Urinary bladder (tissue), 4 donors: ENCODE data around the gene S100A7. TPM values are rescaled to one million over a fixed set of nuclear protein-coding genes. Genes with fewer than 3 reads are reported as not detected.
"Not testable (repeated sequence)": the region's sequence is repeated elsewhere in the genome, so short reads cannot be mapped to it uniquely, and the experiment has no call there.

ENCODE experiments used
- DNase-seq: peaks from one replicate; pipeline ENCODE4 v3.0.0-alpha.2; 2015; ENCODE audit errors: extremely low spot score
- H3K27ac ChIP-seq: one replicate; pipeline ENCODE4 v1.5.1; 2013; ENCODE audit warnings: low read depth, mild to moderate bottlenecking, moderate library complexity
- H3K36me3 ChIP-seq: one replicate; pipeline ENCODE4 v1.6.1; 2013; ENCODE audit warnings: mild to moderate bottlenecking, moderate library complexity; ENCODE audit not compliant: insufficient read depth
- H3K4me1 ChIP-seq: one replicate; pipeline ENCODE4 v1.6.1; 2013; ENCODE audit warnings: mild to moderate bottlenecking, moderate library complexity; ENCODE audit not compliant: insufficient read depth
- H3K4me3 ChIP-seq: one replicate; pipeline ENCODE4 v1.5.1; 2013; ENCODE audit warnings: low read depth, low read length
- WGBS: extraction: QIAGEN DNeasy Blood & Tissue Kit; methylation state at CpG from one replicate; pipeline ENCODE4 v1.1.7; 2013; 5-methylcytosine and 5-hydroxymethylcytosine counted together
- polyA plus RNA-seq: library from polyadenylated mRNA; stranded (reverse); fragments of 200-250 nt; gene quantifications from one replicate; pipeline ENCODE4 v1.2.3, GENCODE V29; 2013
- total RNA-seq: library from RNA; depleted of rRNA; stranded (reverse); fragments of >200 nt; gene quantifications from one replicate; pipeline ENCODE4 v1.2.3, GENCODE V29; 2014
- donor health status: healthy with polysubstance abuse.
- donor health status: healthy.

S100A7 gene
- total and polyA plus RNA-seq, 2 donors: not detected

DNA sequence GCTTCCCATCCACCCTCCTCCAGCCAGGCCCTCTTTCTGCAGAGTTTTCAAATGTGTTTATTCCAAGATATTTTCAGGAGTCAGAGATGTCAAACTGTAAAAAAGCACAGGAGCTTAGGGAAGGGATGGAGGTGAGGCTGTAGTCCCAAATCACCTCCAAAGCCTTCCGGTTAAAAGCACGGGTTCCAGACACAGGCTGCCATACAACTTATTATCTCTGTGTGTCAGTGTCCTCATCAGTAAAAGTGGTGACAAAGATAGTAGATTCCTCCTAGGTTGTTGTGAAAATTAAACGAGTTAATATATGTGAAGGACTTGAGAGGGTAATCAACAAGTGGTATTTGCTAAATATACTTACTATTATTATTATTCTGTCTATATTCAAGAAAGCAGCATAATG lies 29.0 kb downstream of the S100A7 start:
- no peak for DNase-seq
- Histone ChIP-seq H3K36me3 (no peaks in the 10 kb centered on the region), H3K4me1 (no peaks in the 10 kb centered on the region), H3K27ac (no peak overlapping the region), H3K4me3 (no peak overlapping the region)
- WGBS: 74% methylated on average over 3 of the region's 3 CpGs

DNA sequence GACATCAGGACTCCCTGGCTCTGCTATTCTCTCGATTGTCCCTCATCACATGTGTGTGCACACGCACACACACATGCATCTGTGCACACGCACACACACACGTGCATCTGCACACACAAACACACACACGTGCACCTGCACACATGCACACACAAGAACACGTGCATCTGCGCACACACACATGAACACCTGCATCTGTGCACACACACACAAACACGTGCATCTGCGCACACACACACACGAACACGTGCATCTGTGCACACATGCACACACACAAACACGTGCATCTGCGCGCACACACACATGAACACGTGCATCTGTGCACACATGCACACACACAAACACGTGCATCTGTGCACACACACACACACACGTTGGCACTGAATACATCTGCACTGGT lies 29.4 kb downstream of the S100A7 start:
- H3K4me1 ChIP-seq: no peaks in the 10 kb centered on the region
- H3K4me3 ChIP-seq: no peak overlapping the region
- DNase-seq: no peak
- no peak overlapping the region for H3K27ac ChIP-seq
- no peaks in the 10 kb centered on the region for H3K36me3 ChIP-seq
- 87% methylated on average over 17 of the region's 17 CpGs for WGBS

GRCh38 chr1:153430561-153430960 lies 29.9 kb downstream of the S100A7 start:
- Histone ChIP-seq H3K4me1 (no peaks in the 10 kb centered on the region), H3K4me3 (no peak overlapping the region), H3K27ac (no peak overlapping the region), H3K36me3 (no peaks in the 10 kb centered on the region)
- DNase-seq: no peak
- WGBS: 75% methylated on average over 3 of the region's 3 CpGs

GRCh38 chr1:153430166-153430553 lies 30.3 kb downstream of the S100A7 start:
- WGBS: 78% methylated on average over 2 of the region's 2 CpGs
- no peaks in the 10 kb centered on the region for H3K36me3 ChIP-seq
- no peak for DNase-seq

DNA sequence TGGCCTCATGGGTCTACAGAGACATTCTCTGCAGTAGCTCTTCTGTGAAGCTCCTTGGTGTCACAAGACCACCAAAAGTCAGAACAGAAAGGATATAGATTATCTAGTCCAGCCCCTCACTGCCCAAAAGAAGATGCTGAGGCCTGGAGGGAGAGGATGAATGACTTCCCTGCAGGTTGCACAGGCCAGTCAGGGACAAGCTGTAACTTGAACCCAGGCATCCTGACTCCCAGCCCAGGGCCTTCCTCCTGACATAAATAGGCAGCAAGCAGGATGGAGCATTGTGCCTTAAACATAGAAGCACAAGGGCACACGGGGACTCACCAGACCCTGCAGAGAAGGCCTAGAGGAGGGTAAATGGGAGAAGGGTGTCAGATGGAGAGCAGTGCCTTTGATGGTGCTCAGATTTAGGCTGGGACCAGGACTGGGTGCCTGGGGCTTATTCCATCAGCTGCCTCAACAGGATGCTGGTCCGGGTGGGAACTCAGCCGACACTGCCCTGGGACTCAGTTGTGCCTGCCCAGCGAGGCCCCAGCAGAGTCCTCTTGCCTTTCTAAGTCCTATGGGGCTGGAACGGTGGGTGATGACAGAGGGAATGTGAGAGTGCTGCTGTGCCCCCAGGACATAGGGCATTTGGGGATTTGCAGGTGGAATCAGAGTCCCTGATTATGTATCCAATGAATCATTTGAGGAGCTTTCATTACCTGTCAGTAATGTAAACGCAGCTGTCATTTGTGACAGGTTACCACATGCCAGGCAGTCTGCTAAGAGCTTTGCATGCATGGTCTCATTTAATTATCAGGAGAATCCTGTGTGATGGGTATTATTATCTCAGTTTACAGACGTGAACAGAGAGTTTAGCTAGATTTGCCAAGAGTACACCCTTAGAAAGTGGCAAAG lies 30.9 kb downstream of the S100A7 start:
- Histone ChIP-seq H3K27ac (no peak overlapping the region), H3K4me3 (no peak overlapping the region), H3K36me3 (no peaks in the 10 kb centered on the region), H3K4me1 (no peaks in the 10 kb centered on the region)
- no peak for DNase-seq
- 75% methylated on average over 7 of the region's 7 CpGs for WGBS

More at GRCh38 chr1:153430166-153430553, 30.3 kb downstream of the S100A7 start:
- H3K4me3 ChIP-seq: no peak overlapping the region
- H3K27ac ChIP-seq: no peak overlapping the region
- H3K4me1 ChIP-seq: no peaks in the 10 kb centered on the region

- no peak overlapping the region for H3K27ac ChIP-seq
- no peak for DNase-seq
- no peaks in the 10 kb centered on the region for H3K4me1 ChIP-seq
- 51% methylated on average over 6 of the region's 6 CpGs for WGBS
- no peaks in the 10 kb centered on the region for H3K36me3 ChIP-seq
- no peak overlapping the region for H3K4me3 ChIP-seq
Measured at GRCh38 chr1:153428791-153429190, 31.7 kb downstream of the S100A7 start.

DNA sequence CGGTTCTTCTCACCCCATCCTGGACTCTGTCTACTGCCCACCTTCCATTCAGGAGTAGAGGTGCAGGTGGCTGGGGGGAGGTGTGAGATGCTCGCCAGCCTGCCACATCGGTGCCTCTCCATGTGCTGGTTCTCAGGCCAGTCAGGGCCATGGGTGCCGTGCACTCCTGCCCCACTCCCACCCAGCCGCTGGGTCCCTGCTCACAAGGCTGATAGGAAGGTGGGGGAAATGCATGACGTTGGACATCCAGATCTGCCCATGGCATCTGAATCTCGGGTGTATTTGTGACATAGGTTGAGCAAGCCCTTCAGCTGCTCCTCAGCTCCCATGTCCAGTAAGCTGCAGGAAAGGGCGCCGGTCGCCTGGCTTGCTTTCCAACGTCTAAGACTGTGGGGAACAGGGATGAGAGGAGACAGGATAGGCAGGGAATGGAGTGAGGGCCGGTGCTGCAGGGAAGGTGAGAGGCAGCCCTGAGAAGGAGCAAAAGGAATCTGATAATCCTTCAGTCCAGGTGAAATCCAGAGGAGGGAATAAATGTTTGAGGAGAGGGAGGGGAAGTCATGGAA lies 32.3 kb downstream of the S100A7 start:
- Histone ChIP-seq H3K36me3 (no peaks in the 10 kb centered on the region), H3K4me1 (no peaks in the 10 kb centered on the region), H3K4me3 (no peak overlapping the region), H3K27ac (no peak overlapping the region)
- DNase-seq: no peak
- 81% methylated on average over 12 of the region's 12 CpGs for WGBS

DNA sequence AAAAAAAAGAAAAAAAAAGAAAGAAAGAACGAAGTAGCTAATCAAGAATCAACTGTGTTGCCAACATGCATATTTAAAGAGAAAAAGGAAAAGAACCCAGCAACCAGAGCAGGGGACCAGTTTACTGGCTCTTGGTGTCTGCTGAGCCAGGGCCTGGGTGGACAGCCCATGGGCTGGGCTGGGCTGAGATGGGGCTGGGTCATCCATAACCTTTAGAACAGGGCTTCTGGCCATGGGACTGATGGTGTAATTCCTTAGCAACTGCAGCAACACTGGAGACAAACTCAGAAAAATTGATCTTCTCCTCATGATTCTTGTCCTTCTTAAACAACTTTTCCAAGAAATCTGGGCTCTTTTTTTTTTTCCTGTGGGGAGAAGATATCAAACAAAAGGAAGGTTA lies 33.6 kb downstream of the S100A7 start:
- Histone ChIP-seq H3K4me1 (no peaks in the 10 kb centered on the region), H3K36me3 (no peaks in the 10 kb centered on the region), H3K27ac (no peak overlapping the region), H3K4me3 (no peak overlapping the region)
- DNase-seq: no peak
- 38% methylated on average over 1 of the region's 1 CpG for WGBS

- peak; percentile 37 for DNase-seq
- H3K36me3 ChIP-seq: no peaks in the 10 kb centered on the region
- H3K4me3 ChIP-seq: no peak overlapping the region
- no peak overlapping the region for H3K27ac ChIP-seq
- WGBS: 3% methylated on average over 6 of the region's 6 CpGs
- H3K4me1 ChIP-seq: no peaks in the 10 kb centered on the region
Measured at GRCh38 chr1:153422450-153423068, 37.9 kb downstream of the S100A7 start.

DNA sequence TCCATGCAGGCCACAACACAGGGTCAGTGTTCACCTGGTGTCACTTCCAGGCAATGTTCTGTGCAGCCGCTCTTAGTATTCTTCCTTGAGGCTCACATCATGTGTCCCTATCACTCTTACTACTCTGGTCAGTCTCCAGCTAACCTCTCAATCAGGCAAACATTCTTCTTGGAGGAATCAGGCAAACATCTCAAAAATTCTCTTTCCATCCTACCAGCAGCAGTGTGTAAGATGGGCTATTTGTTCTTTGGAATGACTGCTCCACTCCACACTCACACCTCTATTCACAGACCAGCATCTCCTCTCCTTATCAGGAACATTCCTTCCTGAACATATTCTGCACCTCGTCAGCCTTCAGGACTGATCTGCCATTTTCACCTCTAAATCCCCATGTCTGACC lies 40.1 kb downstream of the S100A7 start:
- Histone ChIP-seq H3K27ac (no peak overlapping the region), H3K36me3 (no peaks in the 10 kb centered on the region), H3K4me3 (no peak overlapping the region), H3K4me1 (no peaks in the 10 kb centered on the region)
- 71% methylated on average over 2 of the region's 2 CpGs for WGBS
- no peak for DNase-seq

DNA sequence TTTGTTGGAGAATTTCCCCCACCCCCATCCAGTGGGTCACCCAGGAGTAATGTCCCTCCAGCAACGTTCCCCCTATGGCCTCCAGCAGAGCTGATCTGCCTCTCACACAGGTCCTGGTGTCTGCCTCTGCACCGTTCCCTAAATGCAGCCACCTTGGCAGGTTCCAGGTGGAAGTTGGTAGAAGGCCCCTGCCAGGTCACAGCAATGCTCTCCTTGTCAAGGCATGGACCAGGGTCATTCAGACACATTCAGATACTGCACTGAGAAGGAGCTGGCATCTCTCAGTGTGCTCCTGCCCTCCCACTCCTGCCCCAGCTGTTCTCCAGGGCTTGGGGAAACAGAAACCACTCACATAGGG lies 41.0 kb downstream of the S100A7 start:
- not testable (repeated sequence) for H3K36me3 ChIP-seq, H3K4me3 ChIP-seq, H3K27ac ChIP-seq, DNase-seq, H3K4me1 ChIP-seq
- WGBS: 63% methylated on average over 2 of the region's 2 CpGs

DNA sequence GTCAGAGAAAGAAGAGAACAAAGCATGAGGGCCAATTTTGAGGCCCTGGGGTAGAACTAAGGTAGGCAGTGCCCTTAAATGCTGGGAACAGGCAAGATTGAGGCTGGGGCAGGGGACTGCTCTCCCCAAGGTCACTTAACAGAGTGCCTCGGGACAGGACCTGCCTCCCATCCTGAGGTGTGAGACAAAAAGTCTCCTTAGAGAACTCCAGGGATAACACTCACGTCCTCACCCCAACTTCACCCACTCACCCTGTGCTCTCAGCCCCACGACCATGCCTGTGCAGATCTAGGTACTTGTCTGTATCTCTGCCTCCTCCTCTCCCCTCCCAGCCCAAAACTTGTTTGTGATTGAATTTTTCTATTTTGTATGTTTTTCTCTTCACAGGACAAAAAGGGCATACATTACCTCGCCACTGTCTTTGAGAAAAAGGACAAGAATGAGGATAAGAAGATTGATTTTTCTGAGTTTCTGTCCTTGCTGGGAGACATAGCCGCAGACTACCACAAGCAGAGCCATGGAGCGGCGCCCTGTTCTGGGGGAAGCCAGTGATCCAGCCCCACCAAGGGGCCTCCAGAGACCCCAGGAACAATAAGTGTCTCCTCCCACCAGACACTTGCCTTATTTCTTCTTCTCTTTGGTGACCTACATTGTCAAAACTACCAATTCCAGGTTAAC lies 41.6 kb downstream of the S100A7 start:
- not testable (repeated sequence) for H3K27ac ChIP-seq, H3K4me3 ChIP-seq, H3K36me3 ChIP-seq, H3K4me1 ChIP-seq, DNase-seq
- WGBS: 64% methylated on average over 7 of the region's 7 CpGs

DNA sequence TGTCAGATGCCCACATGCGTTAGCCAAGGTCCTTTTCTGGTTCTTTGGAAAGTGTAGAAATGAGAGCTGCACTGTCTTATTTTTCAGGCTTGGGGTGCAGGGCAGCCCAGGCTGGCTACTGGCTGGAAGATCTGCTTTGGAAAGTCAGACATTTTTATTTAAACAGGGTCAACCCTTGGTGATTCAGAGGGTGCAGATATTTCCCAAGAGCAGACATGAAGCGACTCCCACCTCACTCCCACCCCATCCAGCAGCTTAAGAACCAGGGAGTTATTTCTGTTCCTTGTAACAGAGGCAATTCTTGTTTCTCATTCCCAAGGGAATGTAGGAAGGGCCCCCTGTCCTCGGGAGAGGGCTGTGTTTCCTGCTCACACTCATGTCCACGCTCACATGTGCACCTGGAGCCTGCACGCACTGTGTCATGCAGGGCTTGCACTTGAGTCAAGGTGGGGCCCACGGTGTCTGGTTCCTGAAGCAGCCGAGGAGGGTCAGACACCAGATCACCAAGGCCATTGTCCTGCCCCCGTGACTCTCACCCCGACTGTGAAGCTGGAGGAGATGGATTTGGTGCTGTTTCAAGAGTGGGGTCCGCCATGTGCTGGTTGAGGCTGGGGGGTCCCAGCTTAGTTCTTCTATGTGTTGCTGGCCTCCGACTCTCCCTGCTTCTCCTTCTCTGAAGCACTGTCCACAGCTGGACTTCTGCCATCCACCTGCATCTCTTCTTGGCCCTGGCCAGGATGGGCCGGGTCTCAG lies 43.1 kb downstream of the S100A7 start:
- Histone ChIP-seq H3K4me1 (no peaks in the 10 kb centered on the region), H3K36me3 (no peaks in the 10 kb centered on the region), H3K4me3 (no peak overlapping the region), H3K27ac (no peak overlapping the region)
- DNase-seq: no peak
- 77% methylated on average over 12 of the region's 12 CpGs for WGBS
